Measurements from ENCODE around the gene PDIA5.
A peak's percentile ranks its signal among the peaks of the same experiment; 100 is the strongest.

PDIA5 gene

DNA sequence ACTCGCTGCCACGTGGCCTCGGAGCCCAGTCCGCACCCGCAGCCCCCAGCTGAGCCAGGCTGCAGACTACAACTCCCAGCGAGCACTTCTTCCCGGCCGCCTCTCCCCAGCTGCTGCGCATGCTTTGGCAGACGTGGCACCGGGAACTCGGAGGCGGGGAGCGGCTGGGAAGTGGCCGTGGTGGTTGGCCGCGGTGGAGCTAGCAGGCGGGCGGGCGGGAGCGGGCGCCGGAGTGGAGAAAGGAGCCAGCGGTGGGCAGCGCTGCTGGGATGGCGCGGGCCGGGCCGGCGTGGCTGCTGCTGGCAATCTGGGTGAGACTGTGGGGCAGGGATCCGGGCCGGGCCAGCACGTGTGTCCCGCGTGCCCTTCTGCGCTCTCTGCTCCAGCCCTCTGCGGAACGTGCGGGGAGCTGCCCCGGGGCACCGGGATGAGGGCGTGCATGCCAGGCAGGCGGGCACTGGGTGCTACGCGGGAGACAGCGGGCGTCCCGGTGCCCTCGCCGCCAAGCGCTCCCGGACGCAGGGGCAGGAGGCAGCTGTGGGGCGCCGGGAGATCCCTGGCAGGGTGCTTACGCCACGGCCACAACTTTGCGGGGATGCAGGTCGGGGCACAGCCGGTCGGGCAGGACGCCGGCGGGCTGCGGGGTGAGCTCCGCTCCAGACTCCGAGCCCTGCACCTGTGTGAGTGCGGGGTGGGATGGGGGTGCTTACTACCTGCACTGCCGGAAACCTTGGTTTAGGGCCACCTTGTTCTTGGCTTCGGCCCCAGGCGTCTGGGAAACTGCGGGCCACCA lies at the start of gene PDIA5:
TSS of gene PDIA5 (plus strand) at position 130 of the 793 bp plus-strand sequence. CDS start at position 270, 140 bp downstream.
- H3K4me3 ChIP-seq (ENCODE audit: low read depth, low read length), result peak within 1 kb of the TSS; percentile 97
- TF ChIP-seq, protein P1, sequence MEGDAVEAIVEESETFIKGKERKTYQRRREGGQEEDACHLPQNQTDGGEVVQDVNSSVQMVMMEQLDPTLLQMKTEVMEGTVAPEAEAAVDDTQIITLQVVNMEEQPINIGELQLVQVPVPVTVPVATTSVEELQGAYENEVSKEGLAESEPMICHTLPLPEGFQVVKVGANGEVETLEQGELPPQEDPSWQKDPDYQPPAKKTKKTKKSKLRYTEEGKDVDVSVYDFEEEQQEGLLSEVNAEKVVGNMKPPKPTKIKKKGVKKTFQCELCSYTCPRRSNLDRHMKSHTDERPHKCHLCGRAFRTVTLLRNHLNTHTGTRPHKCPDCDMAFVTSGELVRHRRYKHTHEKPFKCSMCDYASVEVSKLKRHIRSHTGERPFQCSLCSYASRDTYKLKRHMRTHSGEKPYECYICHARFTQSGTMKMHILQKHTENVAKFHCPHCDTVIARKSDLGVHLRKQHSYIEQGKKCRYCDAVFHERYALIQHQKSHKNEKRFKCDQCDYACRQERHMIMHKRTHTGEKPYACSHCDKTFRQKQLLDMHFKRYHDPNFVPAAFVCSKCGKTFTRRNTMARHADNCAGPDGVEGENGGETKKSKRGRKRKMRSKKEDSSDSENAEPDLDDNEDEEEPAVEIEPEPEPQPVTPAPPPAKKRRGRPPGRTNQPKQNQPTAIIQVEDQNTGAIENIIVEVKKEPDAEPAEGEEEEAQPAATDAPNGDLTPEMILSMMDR (IDR thresholded peaks at IDR 0.05; ENCODE audit: borderline replicate concordance, insufficient read depth, low read depth, low read length), result no peak

DNA sequence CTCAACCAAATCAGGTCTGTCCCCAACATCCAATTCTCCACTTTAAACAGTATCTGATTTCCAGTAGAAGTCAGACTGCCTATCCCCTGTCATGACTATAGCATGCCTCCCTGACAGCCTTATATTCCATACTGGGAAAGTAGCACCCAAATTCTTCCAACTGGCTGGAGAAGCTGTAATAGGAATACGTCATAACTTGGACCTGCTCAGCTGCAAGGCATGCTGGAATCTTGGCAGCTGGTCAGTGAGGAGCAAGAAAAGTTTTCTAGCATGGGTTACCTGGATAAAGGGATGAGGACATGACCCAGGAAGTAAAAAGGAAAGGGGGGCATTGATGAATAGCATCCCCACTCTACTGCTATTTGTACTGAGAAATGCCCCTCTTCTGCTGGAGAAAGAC lies 48.1 kb upstream of the PDIA5 start:
- TF ChIP-seq, protein P1 (IDR thresholded peaks at IDR 0.05; ENCODE audit: borderline replicate concordance, insufficient read depth, low read depth, low read length), result no peak
- no peak overlapping the region for H3K4me3 ChIP-seq (ENCODE audit: low read depth, low read length)

DNA sequence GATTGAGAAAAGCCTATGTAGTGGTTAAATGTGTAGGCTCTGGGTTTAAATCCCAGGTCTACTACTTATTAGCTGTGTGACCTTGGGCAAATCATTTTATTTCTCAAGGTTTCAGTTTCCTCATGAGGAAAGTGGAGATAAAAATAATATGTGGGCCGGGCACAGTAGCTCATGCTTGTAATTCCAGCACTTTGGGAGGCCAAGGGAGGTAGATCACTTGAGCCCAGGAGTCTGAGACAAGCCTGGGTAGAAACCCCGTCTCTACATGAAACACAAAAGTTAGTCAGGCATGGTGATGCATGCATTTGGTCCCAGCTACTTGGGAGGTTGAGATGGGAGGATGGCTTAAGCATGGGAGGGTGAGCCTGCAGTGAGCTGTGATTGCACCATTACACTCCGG lies 47.7 kb upstream of the PDIA5 start:
- TF ChIP-seq, protein P1 (IDR thresholded peaks at IDR 0.05; ENCODE audit: borderline replicate concordance, insufficient read depth, low read depth, low read length), result no peak
- no peak overlapping the region for H3K4me3 ChIP-seq (ENCODE audit: low read depth, low read length)

DNA sequence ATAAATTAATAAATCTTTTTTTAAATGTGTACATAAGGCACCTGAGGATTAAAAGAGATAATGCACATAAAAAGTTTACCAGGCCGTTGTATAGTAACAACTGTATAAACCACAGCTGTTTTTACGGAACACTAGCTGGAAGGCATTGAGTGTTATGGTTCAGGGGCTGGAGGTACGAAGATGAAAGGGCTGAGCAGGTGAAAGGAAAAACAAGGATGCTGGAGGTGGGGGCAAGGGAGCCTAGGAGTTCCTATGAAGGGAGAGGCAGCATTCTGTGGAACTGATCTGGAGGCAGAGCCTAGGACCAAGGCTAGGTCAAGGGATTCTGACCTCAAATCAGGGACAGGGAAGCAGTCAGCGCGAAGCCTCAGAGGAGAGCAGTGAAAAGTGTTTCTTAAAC lies 47.2 kb upstream of the PDIA5 start:
- TF ChIP-seq, protein P1 (IDR thresholded peaks at IDR 0.05; ENCODE audit: borderline replicate concordance, insufficient read depth, low read depth, low read length), result no peak

DNA sequence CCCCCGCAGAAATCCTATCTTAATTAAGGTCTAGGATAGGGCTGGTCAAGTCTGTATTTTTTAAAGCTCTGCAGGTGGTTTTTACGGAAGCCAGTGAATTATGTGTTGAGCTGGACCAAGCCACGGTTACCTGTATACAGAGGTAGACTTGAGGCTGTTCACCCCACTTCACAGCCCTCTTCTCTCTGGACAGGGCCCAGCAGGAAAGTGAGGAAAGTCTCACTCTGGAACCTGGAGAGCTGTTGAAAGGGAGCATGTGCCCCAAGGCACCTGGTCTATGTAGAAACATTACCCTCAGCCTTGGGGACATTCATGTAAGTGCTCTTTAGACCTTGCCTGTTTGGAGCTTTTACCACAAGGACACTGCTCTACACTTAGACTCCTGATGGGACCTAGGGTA lies 46.1 kb upstream of the PDIA5 start:
- TF ChIP-seq, protein P1 (IDR thresholded peaks at IDR 0.05; ENCODE audit: borderline replicate concordance, insufficient read depth, low read depth, low read length), result no peak
- no peak overlapping the region for H3K4me3 ChIP-seq (ENCODE audit: low read depth, low read length)

More for the DNA sequence above, 47.2 kb upstream of the PDIA5 start:
- H3K4me3 ChIP-seq (ENCODE audit: low read depth, low read length), result no peak overlapping the region

DNA sequence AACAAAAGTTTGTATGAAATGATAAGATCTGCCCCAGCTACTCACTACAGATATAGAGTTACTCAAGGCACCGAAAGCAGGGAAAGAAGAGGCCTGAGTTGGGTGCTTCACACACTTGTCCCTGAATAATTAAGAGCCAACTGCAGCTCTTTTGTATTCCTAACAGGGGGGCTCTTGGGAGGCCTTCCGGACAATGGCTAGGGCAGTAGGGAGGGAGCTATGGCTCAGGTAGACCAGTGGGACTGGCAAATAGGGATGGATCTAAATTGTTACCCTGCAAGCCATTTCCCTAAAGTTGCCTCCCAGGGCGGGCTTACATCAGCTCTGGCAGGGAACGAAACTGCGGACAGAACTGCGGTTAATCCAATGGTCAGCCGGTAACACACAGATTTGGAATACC lies 45.4 kb upstream of the PDIA5 start:
- no peak overlapping the region for H3K4me3 ChIP-seq (ENCODE audit: low read depth, low read length)

More for the DNA sequence above, 45.4 kb upstream of the PDIA5 start:
- TF ChIP-seq, protein P1 (IDR thresholded peaks at IDR 0.05; ENCODE audit: borderline replicate concordance, insufficient read depth, low read depth, low read length), result no peak
